ENCODE measurements around the gene RNF223. TPM values are rescaled to one million over a fixed set of nuclear protein-coding genes. Genes with fewer than 3 reads are reported as not detected.
A peak's percentile ranks its signal among the peaks of the same experiment; 100 is the strongest.

RNF223 gene
- total and polyA plus RNA-seq, 2 of the 13 experiments (the other 11 are each of a cell fraction or from before 2014, with no cell fraction given): 0.03 TPM; not detected in 1

- TF ChIP-seq ZNF564 (CRISPR knock-in tag; IDR thresholded peaks at IDR 0.05) (0 out of 2 replicates have a peak, but pooled peaks have one; percentile 17), HNF1B (CRISPR knock-in tag; IDR thresholded peaks at IDR 0.05) (no peak), GTF3A (CRISPR knock-in tag; conservative IDR thresholded peaks at IDR 0.05) (no peak), ZNF235 (CRISPR knock-in tag; IDR thresholded peaks at IDR 0.05; ENCODE audit: borderline replicate concordance) (0 out of 2 replicates have a peak, but pooled peaks have one; percentile 25), SMAD1 (CRISPR knock-in tag; IDR thresholded peaks at IDR 0.05; ENCODE audit: borderline replicate concordance, low read depth) (no peak), IKZF5 (CRISPR knock-in tag; IDR thresholded peaks at IDR 0.05) (peak; percentile 19; the same call in 1 of the 2 replicates), HIC2 (CRISPR knock-in tag; IDR thresholded peaks at IDR 0.05; ENCODE audit: low read depth) (0 out of 2 replicates have a peak, but pooled peaks have one; percentile 33), HCFC1 (IDR thresholded peaks at IDR 0.05; ENCODE audit: low read depth, low read length) (no peak), ZNF232 (CRISPR knock-in tag; IDR thresholded peaks at IDR 0.05; ENCODE audit: borderline replicate concordance) (0 out of 2 replicates have a peak, but pooled peaks have one; percentile 68), MBNL3 (CRISPR knock-in tag; conservative IDR thresholded peaks at IDR 0.05) (no peak), ZFX (CRISPR knock-in tag; IDR thresholded peaks at IDR 0.05; ENCODE audit: low read depth) (peak; percentile 16; the same call in 1 of the 2 replicates), ZBTB39 (CRISPR knock-in tag; IDR thresholded peaks at IDR 0.05) (0 out of 2 replicates have a peak, but pooled peaks have one; percentile 28), ZNF124 (CRISPR knock-in tag; IDR thresholded peaks at IDR 0.05) (peak; percentile 24; the same call in 1 of the 2 replicates), ZNF800 (CRISPR knock-in tag; IDR thresholded peaks at IDR 0.05) (0 out of 2 replicates have a peak, but pooled peaks have one; percentile 40), HMG20B (CRISPR knock-in tag; conservative IDR thresholded peaks at IDR 0.05) (0 out of 2 replicates have a peak, but pooled peaks have one; percentile 28), PATZ1 (CRISPR knock-in tag; IDR thresholded peaks at IDR 0.05) (peak; percentile 74), ZNF563 (CRISPR knock-in tag; IDR thresholded peaks at IDR 0.05) (no peak)
Measured at GRCh38 chr1:1122981-1123480, 48.9 kb upstream of the RNF223 start (continued).

All from HepG2 (cell line).